HG03060 (cell line): ENCODE data around the gene ADAMTSL2.

Experiments
- ATAC-seq: cut with Tn5 transposase; IDR thresholded peaks from one replicate; pipeline ENCODE4 v1.9.1; 2021; ENCODE audit warnings: low read depth, moderate number of reproducible peaks; ENCODE audit not compliant: unreplicated experiment

The ADAMTSL2 gene

DNA sequence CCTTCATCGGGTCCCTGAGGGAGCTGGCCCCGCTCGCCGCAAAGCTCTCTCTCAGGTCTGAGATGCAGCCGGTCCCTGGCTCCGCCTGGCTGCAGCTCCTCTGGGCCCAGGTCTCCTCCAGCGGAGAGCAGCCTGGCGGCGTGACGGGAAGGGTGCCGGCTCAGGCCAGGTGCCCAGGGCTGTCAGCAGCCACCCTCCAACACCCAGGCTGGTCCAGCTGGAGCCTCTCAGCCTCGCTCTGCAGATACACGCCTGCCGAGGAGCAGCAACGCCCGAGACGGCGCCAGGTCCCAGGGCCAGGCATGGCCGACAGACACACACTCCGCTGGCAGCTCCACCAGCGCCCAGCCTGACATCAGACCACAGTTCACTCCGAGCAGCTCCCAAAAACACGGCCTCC is 49.1 kb downstream of the ADAMTSL2 start:
- ATAC-seq: no peak

DNA sequence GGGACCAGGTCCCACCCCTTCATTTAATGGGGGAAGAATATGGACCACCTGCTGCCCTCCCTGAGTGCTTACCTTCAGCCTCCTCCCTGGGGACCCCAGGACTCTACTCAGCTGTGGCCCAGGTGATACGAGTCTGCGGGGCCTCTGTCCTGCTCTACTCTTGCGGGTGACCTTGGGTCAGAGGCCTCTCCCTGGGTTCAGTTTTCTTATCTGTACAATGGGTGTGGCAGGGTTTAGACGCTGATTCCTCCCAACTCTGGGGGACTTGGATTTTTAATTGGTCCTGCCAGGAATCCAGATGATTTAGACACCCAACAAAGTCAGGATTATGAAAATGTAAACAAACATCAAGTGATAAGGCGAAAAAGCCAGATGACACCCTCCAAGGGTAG is 49.7 kb downstream of the ADAMTSL2 start:
- ATAC-seq: no peak

DNA sequence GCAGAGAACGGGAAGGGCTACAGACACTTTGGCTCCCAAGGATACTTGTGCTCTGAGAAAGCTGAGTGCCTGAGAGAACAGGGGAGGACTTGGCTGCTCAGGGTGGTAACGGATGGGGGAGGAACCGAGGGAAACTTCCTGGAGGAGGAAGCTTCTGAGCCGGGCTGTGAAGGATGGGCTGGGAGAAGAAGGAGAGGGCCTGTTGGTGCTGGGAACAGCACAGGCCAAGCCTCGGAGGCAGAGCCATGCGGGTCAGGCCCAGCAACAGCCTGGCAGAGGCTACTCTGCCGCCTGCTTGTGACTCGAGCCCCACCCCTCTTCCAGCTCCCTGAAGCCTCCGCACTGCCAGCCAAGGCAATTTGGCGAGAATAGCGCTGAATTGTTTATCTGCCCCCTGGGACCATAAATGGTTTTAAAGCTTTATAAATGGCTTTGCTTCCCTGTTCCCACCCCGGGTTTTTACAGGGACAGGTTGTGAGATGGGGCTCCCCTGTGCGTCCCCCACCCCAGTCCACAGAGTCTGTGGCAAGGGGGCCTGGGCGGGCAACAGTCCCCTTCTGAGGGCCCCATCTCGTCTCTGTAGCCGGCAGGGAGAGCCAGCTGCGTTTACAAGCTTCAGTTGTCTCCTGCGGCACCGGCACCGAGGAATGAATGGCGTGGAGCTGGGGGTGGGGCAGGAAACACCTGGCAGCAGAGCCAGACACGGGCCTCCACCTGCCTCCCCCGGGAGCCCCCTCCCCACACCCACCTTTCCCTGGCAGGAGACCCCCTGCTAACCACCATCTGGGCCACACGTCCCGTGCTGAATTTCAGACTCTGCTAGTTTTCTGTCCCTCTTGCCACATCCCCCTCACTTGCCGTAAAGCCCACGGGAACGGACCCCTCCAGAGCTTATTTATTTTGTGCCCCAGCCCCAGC is 50.3 kb downstream of the ADAMTSL2 start:
- no peak for ATAC-seq

DNA sequence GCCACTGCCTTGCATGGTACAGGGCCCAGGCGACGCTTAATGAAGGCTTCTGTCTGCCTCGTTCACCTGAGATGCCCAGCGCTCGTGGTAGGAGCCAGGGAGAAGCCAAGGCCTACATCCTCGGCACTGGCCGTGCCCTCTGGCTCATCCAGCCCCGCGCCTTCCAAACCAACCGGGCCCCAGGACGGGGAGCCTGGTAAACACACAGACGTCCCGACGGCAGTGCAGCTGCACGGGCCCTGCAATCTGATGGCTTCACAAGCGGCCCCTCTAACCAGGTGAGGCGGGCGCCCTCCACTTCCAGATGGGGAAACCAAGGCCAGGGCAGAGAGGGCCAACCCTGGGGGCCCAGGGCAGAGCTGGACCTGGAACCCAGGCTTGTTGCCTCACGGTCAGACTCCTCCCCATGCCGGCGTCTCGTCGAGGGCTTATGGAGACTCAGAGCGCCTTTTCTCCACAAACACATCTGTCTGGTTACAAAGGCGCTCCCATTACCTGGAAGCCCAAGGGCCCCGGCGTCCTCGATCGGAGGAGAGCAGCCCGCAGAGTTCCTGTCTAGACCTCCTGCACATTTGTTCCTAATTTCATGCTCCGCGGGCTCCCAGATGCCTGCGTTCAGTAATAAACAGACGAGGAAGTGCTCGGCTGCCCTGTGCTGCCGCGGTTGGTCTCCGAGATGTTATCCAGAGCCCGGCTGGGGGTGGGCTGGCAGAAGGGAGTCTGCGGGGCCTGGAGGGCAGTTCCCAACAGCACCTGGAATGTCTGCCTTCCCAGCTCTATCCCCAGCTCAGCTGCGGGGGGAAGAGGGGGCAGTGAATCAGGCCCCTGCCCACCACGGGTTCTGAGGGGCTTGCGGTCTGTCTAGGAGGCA is 51.2 kb downstream of the ADAMTSL2 start:
- no peak for ATAC-seq

DNA sequence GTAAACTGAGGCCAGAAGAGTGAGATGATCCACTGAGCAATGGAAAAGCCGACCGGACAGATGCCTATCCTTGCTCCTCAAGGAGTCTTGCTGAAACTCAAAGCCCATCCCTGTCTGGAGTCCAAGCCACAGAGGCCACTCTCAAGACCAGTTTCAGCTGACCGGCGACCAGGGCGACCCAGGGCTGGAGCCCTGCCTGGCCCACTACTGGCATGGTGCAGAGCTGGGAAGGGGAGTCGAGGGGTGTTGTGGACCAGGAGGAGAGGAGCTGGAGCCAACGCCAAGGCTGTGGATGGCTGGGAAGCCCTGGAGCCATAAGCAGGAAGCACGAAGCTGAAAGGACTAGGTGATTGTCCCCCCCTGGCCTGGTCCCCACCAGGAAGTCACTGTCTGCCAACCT is 52.5 kb downstream of the ADAMTSL2 start:
- ATAC-seq: no peak

DNA sequence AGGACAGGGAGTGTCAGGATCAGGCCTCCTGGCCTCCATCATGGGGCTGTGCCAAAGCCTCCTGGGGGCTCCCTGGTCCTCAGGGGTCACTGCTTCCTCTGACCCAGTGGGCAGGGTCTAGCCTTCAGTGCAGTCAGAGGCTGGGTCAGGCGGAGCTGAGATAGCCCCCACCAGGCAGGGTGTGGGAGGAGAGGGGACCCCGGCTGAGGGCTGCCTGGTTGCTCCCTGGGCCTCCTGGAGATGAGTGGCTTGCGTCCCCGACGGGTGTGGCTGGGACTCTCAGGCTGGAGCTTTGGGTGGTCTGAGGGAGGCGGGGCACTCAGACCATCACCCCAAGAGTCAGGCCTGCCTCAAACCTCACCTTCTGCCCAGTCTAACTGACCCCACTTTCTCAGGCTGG is 53.0 kb downstream of the ADAMTSL2 start:
- no peak for ATAC-seq

DNA sequence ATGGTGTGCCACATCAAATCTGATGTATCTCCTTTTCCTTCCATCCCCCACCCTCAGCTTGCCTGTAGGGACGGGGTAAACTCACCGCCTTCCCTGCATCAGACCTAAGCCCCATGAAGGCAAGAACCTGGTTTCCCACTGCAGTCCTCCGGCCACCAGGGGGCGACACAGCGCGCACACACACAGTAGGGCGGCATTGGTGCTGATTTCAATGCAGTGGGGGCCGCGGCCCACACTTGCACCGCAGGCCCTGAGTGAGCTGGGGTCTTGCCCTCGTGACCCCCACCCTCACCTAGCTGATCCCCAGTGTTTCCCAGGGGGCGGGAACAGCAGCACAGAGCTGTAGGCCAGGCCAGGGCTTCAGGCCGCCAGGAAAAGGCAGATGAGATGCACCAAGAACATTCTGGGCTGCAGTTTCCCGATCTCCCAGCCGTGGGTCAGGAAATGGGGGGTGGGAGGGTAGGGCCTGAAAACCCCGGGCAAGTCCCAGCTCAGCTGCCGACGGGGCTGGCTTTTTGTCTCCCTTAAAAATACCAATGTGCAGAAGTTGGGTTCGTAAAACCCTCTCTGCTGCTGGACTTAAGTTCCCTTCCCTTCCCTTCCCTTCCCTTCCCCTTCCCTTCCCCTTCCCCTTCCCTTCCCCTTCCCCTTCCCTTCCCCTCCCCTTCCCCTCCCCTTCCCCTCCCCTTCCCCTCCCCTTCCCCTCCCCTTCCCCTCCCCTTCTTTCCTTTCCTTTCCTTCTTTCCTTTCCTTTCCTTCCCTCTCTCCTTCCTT is 55.1 kb downstream of the ADAMTSL2 start:
- no peak for ATAC-seq

DNA sequence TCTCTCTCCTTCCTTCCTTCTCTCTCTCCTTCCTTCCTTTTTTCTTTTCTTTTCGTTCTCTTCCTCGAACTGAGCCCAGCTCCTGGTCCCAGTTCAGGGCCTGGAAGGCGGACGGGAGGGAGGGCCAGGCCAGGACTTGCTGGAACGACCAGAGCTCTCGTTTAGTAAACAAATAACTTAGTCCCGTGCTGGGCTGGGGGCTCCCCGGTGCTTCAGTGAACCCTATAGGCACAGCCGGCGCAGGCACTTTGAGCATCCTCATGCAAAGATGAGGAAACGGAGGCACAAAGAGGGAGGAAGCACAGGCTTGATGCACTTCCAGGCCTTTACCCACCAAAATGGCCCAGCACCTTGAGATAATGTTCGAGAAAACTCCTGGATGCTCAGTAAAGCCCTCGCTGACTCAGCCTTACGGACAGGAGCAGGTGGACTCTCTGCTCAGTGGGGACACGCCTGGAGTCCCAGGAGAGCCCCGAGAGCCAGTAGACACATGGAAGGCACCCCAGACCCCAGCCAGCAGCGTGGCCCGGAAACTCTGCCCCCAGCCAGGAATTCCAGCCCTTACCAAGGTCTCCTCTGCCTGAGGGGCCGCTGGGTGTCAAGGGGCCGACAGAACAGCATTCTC is 55.8 kb downstream of the ADAMTSL2 start:
- ATAC-seq: no peak

DNA sequence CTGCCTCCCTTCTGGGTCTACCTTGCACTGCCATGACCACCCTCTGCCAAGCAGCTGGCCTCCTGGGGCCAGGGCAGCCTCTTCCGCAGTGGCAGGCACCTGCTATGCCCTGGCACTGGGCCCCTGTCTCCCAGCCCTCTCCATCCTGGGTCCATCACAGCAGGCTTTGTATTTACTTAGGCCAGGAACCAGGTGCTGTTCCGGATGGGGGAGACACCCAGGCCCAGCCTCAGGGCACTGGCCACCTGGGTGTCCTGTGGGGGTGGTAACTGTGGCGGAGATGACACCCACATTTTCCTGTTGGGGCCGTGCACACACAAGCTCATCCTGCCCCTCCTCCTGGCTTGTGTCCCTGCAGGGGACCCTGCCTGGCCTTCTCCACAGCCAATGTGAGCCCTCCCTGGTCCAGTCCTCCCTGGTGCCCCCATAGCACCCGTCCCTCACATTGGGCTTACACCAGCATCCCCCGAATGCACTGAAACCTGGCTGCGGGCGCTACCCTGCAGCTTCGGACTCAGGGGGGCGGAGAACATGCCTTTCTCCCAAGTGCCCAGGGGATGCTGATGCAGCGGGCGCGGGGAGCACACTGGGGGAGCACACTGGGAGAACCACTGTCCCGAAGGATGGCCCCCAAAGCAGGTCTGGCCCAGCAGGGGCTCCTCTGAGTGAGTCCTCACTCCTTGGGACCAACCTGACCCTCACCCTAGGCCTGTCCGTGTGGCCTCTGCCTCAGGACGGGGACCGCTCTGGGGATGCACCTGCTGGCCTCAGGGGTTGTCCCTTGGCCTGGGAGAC is 56.8 kb downstream of the ADAMTSL2 start:
- no peak for ATAC-seq

DNA sequence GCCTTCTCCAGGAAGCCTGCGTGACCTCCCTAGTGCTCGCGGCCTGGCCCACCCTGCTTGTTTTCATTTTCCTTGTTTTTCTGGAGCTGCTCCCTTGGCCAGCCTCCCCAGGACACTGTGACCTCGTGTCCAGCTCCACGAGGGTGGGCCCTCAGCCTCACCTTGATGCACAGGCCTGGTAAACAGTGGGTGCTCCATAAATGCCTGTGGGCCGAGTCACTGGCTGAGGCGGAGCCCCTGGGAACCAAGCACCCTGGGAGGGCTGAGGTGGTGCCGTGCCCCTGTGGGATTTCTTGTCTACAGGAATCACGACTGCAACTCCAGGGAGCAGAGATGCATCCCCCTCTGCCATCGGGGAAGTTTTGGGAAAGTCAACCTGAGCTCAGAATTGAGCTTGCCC is 57.5 kb downstream of the ADAMTSL2 start:
- ATAC-seq: no peak

DNA sequence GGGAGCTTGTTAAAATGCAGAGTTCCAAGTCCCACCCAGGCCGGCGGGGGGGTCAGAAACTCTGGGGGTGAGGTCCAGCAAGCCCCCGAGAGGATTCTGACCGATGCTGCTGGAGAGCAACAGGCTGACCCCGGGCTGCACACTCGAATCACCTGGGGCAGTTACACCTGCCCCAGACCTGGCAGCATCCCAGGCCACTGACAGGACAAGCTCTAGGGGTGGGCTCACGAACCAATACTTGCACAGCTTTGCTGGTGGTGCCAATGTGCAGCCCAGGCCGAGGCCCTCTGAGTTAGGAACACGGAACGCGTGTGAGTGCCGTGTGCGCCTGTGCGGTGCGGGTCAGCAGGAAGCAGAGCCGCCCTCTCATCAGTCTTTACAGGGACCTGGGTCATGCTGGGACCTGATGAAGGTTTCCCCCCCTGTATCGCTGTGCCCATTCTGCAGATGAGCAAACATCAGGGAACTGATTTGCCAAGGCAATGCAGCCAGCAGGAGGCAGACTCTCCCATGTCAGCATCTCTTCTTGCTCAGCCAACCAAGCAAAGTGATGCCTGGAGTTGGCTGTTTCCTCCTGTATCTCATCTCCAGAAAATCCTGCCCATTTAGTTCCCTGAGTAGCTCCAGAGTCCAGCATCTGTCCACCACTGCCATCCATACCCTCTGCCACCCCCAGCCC is 58.4 kb downstream of the ADAMTSL2 start:
- no peak for ATAC-seq

DNA sequence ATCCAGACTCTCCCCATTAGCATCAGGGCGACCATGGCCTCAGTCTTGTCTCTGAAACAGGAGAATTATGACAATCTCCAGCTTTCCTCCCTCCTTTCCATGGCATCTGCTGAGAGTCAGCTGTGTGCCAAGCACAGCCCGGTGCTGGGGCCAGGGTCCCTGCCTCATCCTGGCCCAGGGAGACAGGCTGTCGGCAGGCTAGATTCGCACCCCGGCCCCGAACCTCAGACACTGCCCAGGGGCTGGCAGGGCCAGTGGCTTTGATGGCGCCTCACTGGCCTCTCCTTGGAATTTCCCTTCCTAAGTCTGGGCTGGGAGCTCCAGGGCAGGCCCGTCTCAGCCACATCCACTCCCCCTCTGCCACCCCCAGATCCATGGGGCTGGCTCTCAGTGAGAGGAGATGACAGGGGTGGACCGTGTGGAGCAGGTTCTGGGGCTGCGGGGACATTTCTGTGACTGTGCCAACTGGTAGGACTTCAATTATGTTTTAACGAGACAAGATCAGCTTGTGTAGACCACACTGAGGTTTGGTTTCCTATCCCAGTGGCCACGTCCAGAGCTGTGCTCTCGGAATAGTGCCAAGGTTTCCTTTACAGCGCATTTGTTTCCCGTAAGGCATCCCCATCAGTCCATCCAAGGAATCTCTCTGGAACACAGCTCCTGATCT is 59.2 kb downstream of the ADAMTSL2 start:
- no peak for ATAC-seq

DNA sequence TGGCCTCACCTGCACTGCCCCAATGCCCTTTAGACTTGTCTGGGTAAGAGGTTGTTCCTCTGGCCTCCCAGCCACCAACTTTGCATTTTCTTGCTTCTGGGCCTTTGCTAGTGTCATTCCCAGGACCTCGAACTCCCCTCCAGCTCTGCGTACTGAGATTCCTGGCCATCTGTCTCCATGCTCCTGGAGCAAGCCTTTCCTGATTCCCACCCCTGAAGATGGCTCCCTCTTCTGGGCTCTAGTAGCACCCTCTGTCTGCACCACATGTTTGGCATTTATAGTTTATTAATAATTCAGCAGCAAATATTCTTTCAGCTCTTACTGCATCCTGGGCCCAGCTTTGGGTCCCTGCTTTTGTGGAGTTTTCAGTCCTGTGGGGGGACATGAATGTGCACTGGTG is 59.8 kb downstream of the ADAMTSL2 start:
- no peak for ATAC-seq

DNA sequence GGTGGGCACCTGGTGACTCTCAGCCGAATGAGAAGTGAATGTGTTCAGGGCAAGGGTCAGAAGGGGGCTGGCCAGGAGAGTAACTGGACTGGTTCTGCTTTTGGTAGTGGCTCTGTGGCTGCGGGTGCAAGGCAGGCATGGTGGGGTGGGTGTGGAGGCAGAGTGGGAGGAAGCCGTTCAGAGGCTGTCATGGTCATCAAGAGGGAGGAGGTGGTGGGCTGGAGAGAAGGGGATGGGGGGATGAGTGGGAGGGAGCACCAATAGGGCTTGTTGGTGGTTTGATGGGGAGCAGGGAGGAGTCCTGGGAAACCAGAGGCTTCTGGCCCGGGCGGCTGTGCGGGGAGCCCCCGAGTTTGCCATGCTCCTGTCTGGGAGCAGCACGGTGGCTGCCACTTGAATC is 61.4 kb downstream of the ADAMTSL2 start:
- ATAC-seq: no peak

DNA sequence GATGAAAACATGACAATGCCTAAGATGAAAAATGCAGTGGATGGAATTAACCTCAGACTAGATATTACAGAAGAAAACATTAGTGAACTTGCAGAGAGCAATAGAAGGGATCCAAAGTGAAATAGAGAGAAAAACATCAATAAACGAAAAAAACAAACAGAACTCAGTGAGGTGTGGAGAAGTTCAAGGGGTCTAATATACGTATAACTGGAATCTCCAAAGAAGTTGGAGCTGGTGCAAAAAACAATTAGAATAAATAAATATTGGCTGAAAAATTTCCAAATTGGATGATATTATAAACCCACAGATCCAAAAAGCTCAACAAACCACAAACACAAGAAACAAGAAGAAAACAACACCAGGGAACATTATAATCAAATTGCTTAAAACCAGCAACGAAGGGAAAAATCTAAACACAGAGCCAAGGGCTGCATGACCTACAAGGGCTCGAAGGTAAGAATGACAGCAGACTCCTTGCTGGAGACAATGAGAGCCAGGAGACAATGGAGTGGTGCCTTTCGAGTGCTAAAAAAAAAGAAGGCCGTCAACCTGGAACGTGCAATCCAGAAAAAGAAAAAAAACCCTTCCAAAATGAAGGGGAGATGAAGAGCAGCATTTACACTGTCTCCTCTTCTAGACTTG is 62.9 kb downstream of the ADAMTSL2 start:
- ATAC-seq: no peak

DNA sequence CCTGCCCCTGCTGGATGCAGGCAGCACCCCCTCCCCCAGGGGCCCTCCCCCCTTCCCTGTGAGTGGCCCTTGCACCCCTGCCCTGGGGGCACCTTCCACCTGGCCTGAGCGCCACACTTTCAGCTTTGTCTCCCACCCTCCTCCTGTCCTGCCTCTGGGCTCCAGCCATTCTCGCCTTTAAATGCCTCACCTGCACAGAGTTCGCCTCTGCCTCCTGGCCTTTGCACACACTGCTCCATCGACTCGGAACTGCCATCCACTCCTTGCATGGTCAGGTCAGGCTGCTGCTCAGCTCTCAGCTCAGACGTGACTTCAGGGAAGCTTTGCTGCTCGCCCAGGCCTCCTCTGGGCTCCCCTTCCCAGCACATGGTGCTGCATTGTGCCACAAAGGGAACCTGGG is 64.5 kb downstream of the ADAMTSL2 start:
- no peak for ATAC-seq

DNA sequence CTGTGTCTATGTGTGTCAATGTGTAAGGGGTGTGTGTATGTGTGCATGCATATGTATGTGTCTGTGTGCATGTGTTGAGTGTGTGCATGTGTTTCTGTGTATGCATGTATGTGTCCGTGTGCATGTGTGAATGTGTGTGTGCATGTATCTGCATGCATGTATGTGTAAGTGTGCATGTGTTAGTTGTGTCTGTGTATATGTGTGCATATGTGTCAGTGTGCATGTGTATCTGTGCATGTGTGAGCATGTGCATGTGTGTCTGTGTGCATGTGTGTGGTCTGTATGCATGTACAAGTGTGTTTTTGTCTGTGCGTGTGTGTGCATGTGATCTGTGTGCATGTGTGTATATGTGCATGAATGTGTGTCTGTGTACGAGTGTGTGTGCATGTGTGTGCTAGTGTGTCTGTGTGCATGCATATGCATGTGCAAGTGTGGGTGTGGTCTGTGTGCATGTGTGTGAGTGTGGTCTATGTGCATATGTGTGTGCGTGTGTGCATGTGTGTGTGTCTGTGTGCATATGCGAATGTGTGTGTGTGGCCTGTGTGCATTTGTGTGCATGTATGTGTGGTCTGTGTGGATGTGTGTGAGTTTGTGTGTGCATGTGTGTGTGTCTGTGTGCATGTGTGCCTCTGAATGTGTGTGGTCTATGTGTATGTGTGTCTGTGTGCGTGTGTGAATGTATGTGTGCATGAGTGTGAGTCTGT is 65.1 kb downstream of the ADAMTSL2 start:
- ATAC-seq: no peak
